ENCODE results near the gene CEP19.
"Not testable (repeated sequence)": the region's sequence is repeated elsewhere in the genome, so short reads cannot be mapped to it uniquely, and the experiment has no call there.

CEP19 gene

GRCh38 chr3:196735751-196736150 is 23.7 kb upstream of the CEP19 start:
- Histone ChIP-seq H3K4me1 (ENCODE audit: insufficient read depth, low read length) (no peaks in the 10 kb centered on the region), H3K9me3 (ENCODE audit: control insufficient read depth, insufficient read depth, low read length) (no peaks in the 10 kb centered on the region), H3K9ac (ENCODE audit: low read depth, low read length) (no peak overlapping the region), H3K36me3 (ENCODE audit: insufficient read depth, low read length) (no peaks in the 10 kb centered on the region)

GRCh38 chr3:196726788-196727675 is 15.0 kb upstream of the CEP19 start:
- Histone ChIP-seq H3K4me1 (ENCODE audit: insufficient read depth, low read length) (no peaks in the 10 kb centered on the region), H3K9ac (ENCODE audit: low read depth, low read length) (no peak overlapping the region), H3K9me3 (ENCODE audit: control insufficient read depth, insufficient read depth, low read length) (no peaks in the 10 kb centered on the region), H3K36me3 (ENCODE audit: insufficient read depth, low read length) (no peaks in the 10 kb centered on the region)

GRCh38 chr3:196721097-196721496 is 9.0 kb upstream of the CEP19 start:
- Histone ChIP-seq H3K36me3 (ENCODE audit: insufficient read depth, low read length) (no peaks in the 10 kb centered on the region), H3K4me1 (ENCODE audit: insufficient read depth, low read length) (no peaks in the 10 kb centered on the region), H3K9me3 (ENCODE audit: control insufficient read depth, insufficient read depth, low read length) (peaks cover 3% of the 10 kb centered on the region; the same call in 1 of the 2 replicates), H3K9ac (ENCODE audit: low read depth, low read length) (no peak overlapping the region)

GRCh38 chr3:196717162-196717561 is 5.1 kb upstream of the CEP19 start:
- H3K36me3 ChIP-seq (ENCODE audit: insufficient read depth, low read length); H3K9ac ChIP-seq (ENCODE audit: low read depth, low read length); H3K9me3 ChIP-seq (ENCODE audit: control insufficient read depth, insufficient read depth, low read length); H3K4me1 ChIP-seq (ENCODE audit: insufficient read depth, low read length): not testable (repeated sequence)

- H3K9ac ChIP-seq (ENCODE audit: low read depth, low read length): peak overlapping the region; percentile 92
- H3K36me3 ChIP-seq (ENCODE audit: insufficient read depth, low read length): no peaks in the 10 kb centered on the region
- no peaks in the 10 kb centered on the region for H3K9me3 ChIP-seq (ENCODE audit: control insufficient read depth, insufficient read depth, low read length)
- no peaks in the 10 kb centered on the region for H3K4me1 ChIP-seq (ENCODE audit: insufficient read depth, low read length)
Measured at GRCh38 chr3:196712514-196713413, 714 bp upstream of the CEP19 start.

GRCh38 chr3:196708467-196708866 is 3.6 kb downstream of the CEP19 start:
- H3K9ac ChIP-seq (ENCODE audit: low read depth, low read length): no peak overlapping the region
- H3K36me3 ChIP-seq (ENCODE audit: insufficient read depth, low read length): no peaks in the 10 kb centered on the region
- no peaks in the 10 kb centered on the region for H3K4me1 ChIP-seq (ENCODE audit: insufficient read depth, low read length)
- H3K9me3 ChIP-seq (ENCODE audit: control insufficient read depth, insufficient read depth, low read length): no peaks in the 10 kb centered on the region

- H3K36me3 ChIP-seq (ENCODE audit: insufficient read depth, low read length): no peaks in the 10 kb centered on the region
- no peaks in the 10 kb centered on the region for H3K9me3 ChIP-seq (ENCODE audit: control insufficient read depth, insufficient read depth, low read length)
- no peaks in the 10 kb centered on the region for H3K4me1 ChIP-seq (ENCODE audit: insufficient read depth, low read length)
- H3K9ac ChIP-seq (ENCODE audit: low read depth, low read length): no peak overlapping the region; the same call in 1 of the 2 replicates
Measured at GRCh38 chr3:196707566-196707965, 4.5 kb downstream of the CEP19 start.

- Histone ChIP-seq H3K4me1 (ENCODE audit: insufficient read depth, low read length) (no peaks in the 10 kb centered on the region), H3K9me3 (ENCODE audit: control insufficient read depth, insufficient read depth, low read length) (no peaks in the 10 kb centered on the region), H3K36me3 (ENCODE audit: insufficient read depth, low read length) (no peaks in the 10 kb centered on the region), H3K9ac (ENCODE audit: low read depth, low read length) (no peak overlapping the region)
Measured at GRCh38 chr3:196706731-196707130, 5.3 kb downstream of the CEP19 start.

GRCh38 chr3:196706327-196706726 is 5.7 kb downstream of the CEP19 start:
- H3K4me1 ChIP-seq (ENCODE audit: insufficient read depth, low read length): no peaks in the 10 kb centered on the region
- H3K9me3 ChIP-seq (ENCODE audit: control insufficient read depth, insufficient read depth, low read length): no peaks in the 10 kb centered on the region
- H3K9ac ChIP-seq (ENCODE audit: low read depth, low read length): no peak overlapping the region
- no peaks in the 10 kb centered on the region for H3K36me3 ChIP-seq (ENCODE audit: insufficient read depth, low read length)

GRCh38 chr3:196700801-196701200 is 11.2 kb downstream of the CEP19 start:
- H3K36me3 ChIP-seq (ENCODE audit: insufficient read depth, low read length): no peaks in the 10 kb centered on the region
- no peaks in the 10 kb centered on the region for H3K4me1 ChIP-seq (ENCODE audit: insufficient read depth, low read length)
- H3K9me3 ChIP-seq (ENCODE audit: control insufficient read depth, insufficient read depth, low read length): no peaks in the 10 kb centered on the region
- no peak overlapping the region for H3K9ac ChIP-seq (ENCODE audit: low read depth, low read length)

- Histone ChIP-seq H3K36me3 (ENCODE audit: insufficient read depth, low read length) (no peaks in the 10 kb centered on the region), H3K9ac (ENCODE audit: low read depth, low read length) (no peak overlapping the region), H3K4me1 (ENCODE audit: insufficient read depth, low read length) (no peaks in the 10 kb centered on the region), H3K9me3 (ENCODE audit: control insufficient read depth, insufficient read depth, low read length) (no peaks in the 10 kb centered on the region)
Measured at GRCh38 chr3:196699749-196700148, 12.3 kb downstream of the CEP19 start.

- no peaks in the 10 kb centered on the region for H3K36me3 ChIP-seq (ENCODE audit: insufficient read depth, low read length)
- no peaks in the 10 kb centered on the region for H3K4me1 ChIP-seq (ENCODE audit: insufficient read depth, low read length)
- no peak overlapping the region for H3K9ac ChIP-seq (ENCODE audit: low read depth, low read length)
- no peaks in the 10 kb centered on the region for H3K9me3 ChIP-seq (ENCODE audit: control insufficient read depth, insufficient read depth, low read length)
Measured at GRCh38 chr3:196697270-196697669, 14.8 kb downstream of the CEP19 start.

GRCh38 chr3:196695849-196696226 is 16.2 kb downstream of the CEP19 start:
- Histone ChIP-seq H3K9me3 (ENCODE audit: control insufficient read depth, insufficient read depth, low read length) (no peaks in the 10 kb centered on the region), H3K4me1 (ENCODE audit: insufficient read depth, low read length) (no peaks in the 10 kb centered on the region), H3K36me3 (ENCODE audit: insufficient read depth, low read length) (no peaks in the 10 kb centered on the region), H3K9ac (ENCODE audit: low read depth, low read length) (no peak overlapping the region; the same call in 1 of the 2 replicates)

- no peaks in the 10 kb centered on the region for H3K4me1 ChIP-seq (ENCODE audit: insufficient read depth, low read length)
- H3K36me3 ChIP-seq (ENCODE audit: insufficient read depth, low read length): no peaks in the 10 kb centered on the region
- H3K9me3 ChIP-seq (ENCODE audit: control insufficient read depth, insufficient read depth, low read length): no peaks in the 10 kb centered on the region
- no peak overlapping the region for H3K9ac ChIP-seq (ENCODE audit: low read depth, low read length)
Measured at GRCh38 chr3:196694941-196695848, 16.9 kb downstream of the CEP19 start.
